AG10803 (cell line): ENCODE results near the gene CELF2.
"Not testable (repeated sequence)": the region's sequence is repeated elsewhere in the genome, so short reads cannot be mapped to it uniquely, and the experiment has no call there.

Experiments
- DNase-seq: peaks from one replicate; pipeline ENCODE4 v3.0.0; 2010; ENCODE audit warnings: low read depth
- H3K4me3 ChIP-seq: 2 replicates; pipeline ENCODE4 v1.5.1; 2011; ENCODE audit warnings: mild to moderate bottlenecking, low read length, control low read depth
- TF ChIP-seq, protein P1 (sequence below): conservative IDR thresholded peaks from 2 replicates; pipeline ENCODE4 v1.5.1; 2011; ENCODE audit warnings: mild to moderate bottlenecking, low read length, control low read depth, inconsistent platforms

The CELF2 gene

DNA sequence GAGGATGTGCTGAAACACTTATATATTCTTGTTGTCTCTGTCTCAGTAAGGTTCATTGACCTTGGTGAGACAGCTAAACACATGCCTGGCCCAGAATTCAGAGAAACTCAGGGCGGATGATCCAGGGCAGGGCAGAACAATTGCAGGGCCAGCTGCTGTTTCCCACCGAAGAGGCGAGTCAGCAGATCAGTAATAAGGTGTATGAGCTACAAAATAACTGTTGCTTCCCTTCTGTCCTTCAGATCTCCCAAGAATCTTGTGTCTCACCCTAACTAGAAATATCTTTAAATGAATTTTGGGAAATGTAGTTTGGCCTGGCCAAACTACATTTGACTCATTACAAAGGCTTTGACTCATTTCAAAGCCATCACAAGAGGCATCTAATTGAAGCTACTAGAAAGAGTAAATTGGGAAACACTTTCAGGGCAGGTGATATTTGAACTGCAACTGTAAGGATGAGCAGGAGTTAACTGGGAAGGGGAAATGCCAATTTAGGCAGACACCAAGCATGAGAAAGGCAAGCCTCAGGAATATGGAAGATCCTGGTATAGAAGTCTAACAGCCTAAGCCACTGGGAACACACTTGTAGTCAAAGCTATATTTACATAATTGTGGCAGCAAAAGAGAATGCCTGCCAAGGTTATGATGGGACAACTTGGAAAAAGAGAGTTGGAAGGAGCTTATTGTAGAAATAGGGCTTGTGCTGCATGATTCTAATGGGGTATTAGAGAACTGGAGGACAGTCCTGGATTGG lies 24.5 kb upstream of the CELF2 start:
- no peak overlapping the region for H3K4me3 ChIP-seq
- DNase-seq, result no peak
- TF ChIP-seq, protein P1, sequence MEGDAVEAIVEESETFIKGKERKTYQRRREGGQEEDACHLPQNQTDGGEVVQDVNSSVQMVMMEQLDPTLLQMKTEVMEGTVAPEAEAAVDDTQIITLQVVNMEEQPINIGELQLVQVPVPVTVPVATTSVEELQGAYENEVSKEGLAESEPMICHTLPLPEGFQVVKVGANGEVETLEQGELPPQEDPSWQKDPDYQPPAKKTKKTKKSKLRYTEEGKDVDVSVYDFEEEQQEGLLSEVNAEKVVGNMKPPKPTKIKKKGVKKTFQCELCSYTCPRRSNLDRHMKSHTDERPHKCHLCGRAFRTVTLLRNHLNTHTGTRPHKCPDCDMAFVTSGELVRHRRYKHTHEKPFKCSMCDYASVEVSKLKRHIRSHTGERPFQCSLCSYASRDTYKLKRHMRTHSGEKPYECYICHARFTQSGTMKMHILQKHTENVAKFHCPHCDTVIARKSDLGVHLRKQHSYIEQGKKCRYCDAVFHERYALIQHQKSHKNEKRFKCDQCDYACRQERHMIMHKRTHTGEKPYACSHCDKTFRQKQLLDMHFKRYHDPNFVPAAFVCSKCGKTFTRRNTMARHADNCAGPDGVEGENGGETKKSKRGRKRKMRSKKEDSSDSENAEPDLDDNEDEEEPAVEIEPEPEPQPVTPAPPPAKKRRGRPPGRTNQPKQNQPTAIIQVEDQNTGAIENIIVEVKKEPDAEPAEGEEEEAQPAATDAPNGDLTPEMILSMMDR, result no peak

DNA sequence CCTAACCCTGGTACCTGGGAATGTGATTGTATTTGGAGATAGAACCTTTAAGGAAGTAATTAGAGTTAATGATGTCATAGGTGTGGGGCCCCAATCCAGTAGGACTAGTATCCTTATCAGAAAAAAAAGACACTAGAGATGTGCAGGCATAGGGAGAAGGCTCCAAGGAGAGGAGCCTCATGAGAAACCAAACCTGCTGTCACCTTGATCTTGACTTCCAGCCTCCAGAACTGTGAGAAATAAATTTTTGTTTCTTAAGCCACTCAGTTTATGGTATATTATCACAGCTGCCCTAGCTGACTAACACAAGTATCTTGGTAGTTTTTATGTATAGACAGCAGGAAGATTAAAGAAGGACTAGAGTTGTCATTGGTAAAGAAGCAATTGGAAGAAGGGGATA lies 23.9 kb upstream of the CELF2 start:
- TF ChIP-seq, protein P1, result no peak
- H3K4me3 ChIP-seq, result no peak overlapping the region
- DNase-seq, result no peak

DNA sequence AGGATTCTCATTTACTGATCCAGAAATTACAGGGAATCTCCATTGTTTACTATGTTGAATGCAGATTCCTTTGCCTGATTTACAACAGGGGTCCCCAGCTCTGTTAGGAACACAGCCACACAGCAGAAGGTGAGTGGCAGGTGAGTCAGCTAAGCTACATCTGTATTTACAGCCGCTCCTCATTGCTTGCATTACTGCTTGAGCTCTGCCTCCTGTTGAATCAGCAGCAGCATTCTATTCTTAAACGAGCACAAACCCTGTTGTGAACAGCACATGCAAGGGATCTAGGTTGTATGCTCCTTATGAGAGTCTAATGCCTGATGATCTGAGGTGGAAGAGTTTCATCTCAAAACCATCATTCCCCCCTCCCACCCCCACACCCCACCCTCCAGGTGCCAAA lies 23.3 kb upstream of the CELF2 start:
- no peak overlapping the region for H3K4me3 ChIP-seq
- DNase-seq, result no peak
- TF ChIP-seq, protein P1, result no peak

DNA sequence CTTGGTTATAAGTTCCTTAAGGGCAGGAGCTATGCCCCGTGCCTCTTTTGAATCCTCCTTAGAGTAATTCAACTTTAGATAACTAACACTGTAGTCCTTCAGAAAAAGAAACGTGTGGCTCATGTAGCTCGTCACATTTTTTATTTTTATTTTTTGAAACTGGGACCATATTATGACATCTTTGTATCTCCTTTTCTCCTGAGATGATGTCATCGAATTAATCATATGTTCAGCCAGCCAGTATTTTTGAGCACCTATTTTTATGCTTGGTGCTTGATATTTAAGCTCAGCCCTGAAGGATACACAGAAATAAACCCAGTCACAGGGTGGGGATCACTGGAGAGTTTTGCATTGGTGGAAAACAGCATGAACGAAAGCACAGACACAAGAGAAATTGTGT lies 22.6 kb upstream of the CELF2 start:
- DNase-seq, result no peak
- no peak overlapping the region for H3K4me3 ChIP-seq
- TF ChIP-seq, protein P1, result no peak

DNA sequence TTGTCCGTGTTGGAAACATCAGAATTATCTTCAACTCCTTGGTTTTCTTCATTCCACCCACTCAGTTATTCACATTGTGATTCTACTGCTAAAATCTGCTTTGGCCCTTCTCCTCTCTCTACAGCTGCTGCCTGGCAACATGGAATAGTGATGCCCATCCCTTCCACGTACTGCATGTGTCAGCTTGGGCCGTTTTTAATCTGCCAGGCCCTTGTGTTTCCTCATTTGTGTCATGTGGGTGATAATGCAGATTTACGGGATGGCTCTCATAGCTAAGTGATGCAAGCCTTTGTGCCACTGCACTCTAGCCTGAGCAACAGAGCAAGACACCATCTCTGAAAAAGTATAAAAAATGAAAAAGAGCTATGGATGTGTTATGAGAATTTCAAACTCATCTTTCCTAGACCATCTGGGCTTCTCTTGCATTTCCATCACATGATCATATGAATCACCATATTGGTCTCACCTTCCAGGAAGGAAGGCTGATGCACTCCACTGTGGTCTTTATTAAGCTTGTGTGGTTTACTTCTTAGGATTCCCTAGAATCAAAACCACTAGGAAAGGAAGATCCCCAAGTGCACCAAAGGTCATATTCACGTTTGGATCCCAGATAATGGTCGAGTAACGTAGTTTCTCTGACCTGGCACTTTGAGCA lies 20.6 kb upstream of the CELF2 start:
- no peak overlapping the region for H3K4me3 ChIP-seq
- TF ChIP-seq, protein P1, result no peak
- no peak for DNase-seq

DNA sequence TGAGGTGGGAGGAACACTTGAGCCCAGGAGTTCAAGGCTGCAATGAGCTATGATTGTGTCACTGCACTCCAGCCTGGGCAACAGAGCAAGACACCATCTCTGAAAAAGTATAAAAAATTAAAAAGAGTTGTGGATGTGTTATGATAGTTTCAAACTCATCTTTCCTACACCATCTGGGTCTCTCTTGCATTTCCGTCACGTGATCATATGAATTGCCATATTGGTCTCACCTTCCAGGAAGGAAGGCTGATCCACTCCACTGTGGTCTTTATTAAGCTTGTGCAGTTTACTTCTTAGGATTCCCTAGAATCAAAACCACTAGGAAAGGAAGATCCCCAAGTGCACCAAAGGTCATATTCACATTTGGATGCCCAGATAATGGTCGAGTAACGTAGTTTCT lies 18.2 kb upstream of the CELF2 start:
- H3K4me3 ChIP-seq, DNase-seq: not testable (repeated sequence)

DNA sequence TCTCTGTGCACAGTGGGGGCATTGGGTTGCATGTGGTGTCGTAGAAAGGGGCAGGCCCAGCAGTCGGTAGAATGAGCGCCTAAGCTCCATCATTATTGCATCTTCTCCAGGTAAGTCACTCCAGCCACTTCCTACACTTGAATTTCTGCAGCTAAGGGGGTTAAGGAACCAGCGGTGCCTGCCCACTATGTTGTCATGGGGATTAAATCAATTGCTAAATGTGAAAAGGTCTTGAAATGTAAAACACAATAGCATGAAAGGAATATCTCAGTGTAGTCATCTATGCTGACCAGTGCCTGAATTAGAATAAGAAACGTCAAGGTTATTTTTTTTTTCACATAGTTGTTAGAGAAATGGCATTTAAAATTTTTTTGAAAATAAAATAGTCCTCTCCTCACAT lies 15.2 kb upstream of the CELF2 start:
- TF ChIP-seq, protein P1, result no peak
- H3K4me3 ChIP-seq, result no peak overlapping the region
- no peak for DNase-seq
